SK-N-SH (cell line): ENCODE measurements around the gene SETD5.

ENCODE experiments used
- EP300 ChIP-seq, 2 experiments: IDR thresholded peaks; 2 replicates each; pipeline versions ENCODE4 v1.4.0 to v1.6.1; 2012; ENCODE audit warnings: borderline replicate concordance in 1 of 2, low read depth in 1 of 2, low read length in 1 of 2
- FOXM1 ChIP-seq: IDR thresholded peaks from 2 replicates; pipeline ENCODE4 v1.4.0; 2012; ENCODE audit warnings: low read depth, mild to moderate bottlenecking
- NFIC ChIP-seq: IDR thresholded peaks from 2 replicates; pipeline ENCODE4 v1.4.0; 2012; ENCODE audit warnings: borderline replicate concordance
- NRF1 ChIP-seq: IDR thresholded peaks from 2 replicates; pipeline ENCODE4 v1.6.1; 2012; ENCODE audit warnings: low read depth, mild to moderate bottlenecking, low read length
- TAF1 ChIP-seq: IDR thresholded peaks from 2 replicates; pipeline ENCODE4 v1.6.1; 2012; ENCODE audit warnings: low read depth, mild to moderate bottlenecking, low read length, moderate library complexity, borderline replicate concordance
- USF2 ChIP-seq: fragments of 150-350 bp; IDR thresholded peaks from 2 replicates; pipeline ENCODE4 v1.6.1; 2017; ENCODE audit warnings: antibody characterized with exemption, low read length, low read depth, borderline replicate concordance
- TF ChIP-seq, protein P1 (sequence below): fragments of 200-600 bp; sonication (generic); IDR thresholded peaks from 2 replicates; pipeline ENCODE4 v1.6.1; 2017; ENCODE audit warnings: antibody characterized with exemption, mild to moderate bottlenecking, moderate library complexity
- TF ChIP-seq, protein P2 (sequence below): IDR thresholded peaks from 2 replicates; pipeline ENCODE4 v1.4.0; 2012; ENCODE audit warnings: low read depth

- TF ChIP-seq, protein P1, sequence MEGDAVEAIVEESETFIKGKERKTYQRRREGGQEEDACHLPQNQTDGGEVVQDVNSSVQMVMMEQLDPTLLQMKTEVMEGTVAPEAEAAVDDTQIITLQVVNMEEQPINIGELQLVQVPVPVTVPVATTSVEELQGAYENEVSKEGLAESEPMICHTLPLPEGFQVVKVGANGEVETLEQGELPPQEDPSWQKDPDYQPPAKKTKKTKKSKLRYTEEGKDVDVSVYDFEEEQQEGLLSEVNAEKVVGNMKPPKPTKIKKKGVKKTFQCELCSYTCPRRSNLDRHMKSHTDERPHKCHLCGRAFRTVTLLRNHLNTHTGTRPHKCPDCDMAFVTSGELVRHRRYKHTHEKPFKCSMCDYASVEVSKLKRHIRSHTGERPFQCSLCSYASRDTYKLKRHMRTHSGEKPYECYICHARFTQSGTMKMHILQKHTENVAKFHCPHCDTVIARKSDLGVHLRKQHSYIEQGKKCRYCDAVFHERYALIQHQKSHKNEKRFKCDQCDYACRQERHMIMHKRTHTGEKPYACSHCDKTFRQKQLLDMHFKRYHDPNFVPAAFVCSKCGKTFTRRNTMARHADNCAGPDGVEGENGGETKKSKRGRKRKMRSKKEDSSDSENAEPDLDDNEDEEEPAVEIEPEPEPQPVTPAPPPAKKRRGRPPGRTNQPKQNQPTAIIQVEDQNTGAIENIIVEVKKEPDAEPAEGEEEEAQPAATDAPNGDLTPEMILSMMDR: no peak
- TF ChIP-seq USF2 (no peak), FOXM1 (no peak), NFIC (no peak), TAF1 (no peak), NRF1 (no peak), EP300 (IDR thresholded peaks at IDR 0.05; ENCODE audit: borderline replicate concordance in 1 of 2, low read depth in 1 of 2, low read length in 1 of 2) (no peak)
- TF ChIP-seq, protein P2, sequence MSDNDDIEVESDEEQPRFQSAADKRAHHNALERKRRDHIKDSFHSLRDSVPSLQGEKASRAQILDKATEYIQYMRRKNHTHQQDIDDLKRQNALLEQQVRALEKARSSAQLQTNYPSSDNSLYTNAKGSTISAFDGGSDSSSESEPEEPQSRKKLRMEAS: no peak
These were observed 10.6 kb downstream of the SETD5 start for GRCh38 chr3:9408061-9408460.
